Measurements from ENCODE around the gene TRABD2B. TPM values are rescaled to one million over a fixed set of nuclear protein-coding genes. Genes with fewer than 3 reads are reported as not detected.

The TRABD2B gene
- total and polyA plus RNA-seq, 2 experiments from 2014 or later = 1.6 to 2.0 TPM

GRCh38 chr1:47821760-47822159, 175.4 kb downstream of the TRABD2B start:
- no peak for TF ChIP-seq ZNF114 (CRISPR knock-in tag; IDR thresholded peaks at IDR 0.05)
- no peak for TF ChIP-seq CREB1 (CRISPR knock-in tag; IDR thresholded peaks at IDR 0.05; ENCODE audit: low read depth)
- TF ChIP-seq ZNF331 (CRISPR knock-in tag; IDR thresholded peaks at IDR 0.05; ENCODE audit: low read depth) = no peak
- no peak for TF ChIP-seq STAT1 (IDR thresholded peaks at IDR 0.05; ENCODE audit: unreplicated experiment)
- TF ChIP-seq NANOG (IDR thresholded peaks at IDR 0.05; ENCODE audit: borderline replicate concordance) = no peak
- TF ChIP-seq EZH2 (IDR thresholded peaks at IDR 0.05; ENCODE audit: low read depth, unreplicated experiment) = no peak
- TF ChIP-seq, protein P1, sequence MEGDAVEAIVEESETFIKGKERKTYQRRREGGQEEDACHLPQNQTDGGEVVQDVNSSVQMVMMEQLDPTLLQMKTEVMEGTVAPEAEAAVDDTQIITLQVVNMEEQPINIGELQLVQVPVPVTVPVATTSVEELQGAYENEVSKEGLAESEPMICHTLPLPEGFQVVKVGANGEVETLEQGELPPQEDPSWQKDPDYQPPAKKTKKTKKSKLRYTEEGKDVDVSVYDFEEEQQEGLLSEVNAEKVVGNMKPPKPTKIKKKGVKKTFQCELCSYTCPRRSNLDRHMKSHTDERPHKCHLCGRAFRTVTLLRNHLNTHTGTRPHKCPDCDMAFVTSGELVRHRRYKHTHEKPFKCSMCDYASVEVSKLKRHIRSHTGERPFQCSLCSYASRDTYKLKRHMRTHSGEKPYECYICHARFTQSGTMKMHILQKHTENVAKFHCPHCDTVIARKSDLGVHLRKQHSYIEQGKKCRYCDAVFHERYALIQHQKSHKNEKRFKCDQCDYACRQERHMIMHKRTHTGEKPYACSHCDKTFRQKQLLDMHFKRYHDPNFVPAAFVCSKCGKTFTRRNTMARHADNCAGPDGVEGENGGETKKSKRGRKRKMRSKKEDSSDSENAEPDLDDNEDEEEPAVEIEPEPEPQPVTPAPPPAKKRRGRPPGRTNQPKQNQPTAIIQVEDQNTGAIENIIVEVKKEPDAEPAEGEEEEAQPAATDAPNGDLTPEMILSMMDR (conservative IDR thresholded peaks at IDR 0.05; ENCODE audit: low read depth in 2 of 2) = no peak
- TF ChIP-seq POLR2AphosphoS5 (IDR thresholded peaks at IDR 0.05; ENCODE audit: low read depth) = no peak
- TF ChIP-seq, protein P2, sequence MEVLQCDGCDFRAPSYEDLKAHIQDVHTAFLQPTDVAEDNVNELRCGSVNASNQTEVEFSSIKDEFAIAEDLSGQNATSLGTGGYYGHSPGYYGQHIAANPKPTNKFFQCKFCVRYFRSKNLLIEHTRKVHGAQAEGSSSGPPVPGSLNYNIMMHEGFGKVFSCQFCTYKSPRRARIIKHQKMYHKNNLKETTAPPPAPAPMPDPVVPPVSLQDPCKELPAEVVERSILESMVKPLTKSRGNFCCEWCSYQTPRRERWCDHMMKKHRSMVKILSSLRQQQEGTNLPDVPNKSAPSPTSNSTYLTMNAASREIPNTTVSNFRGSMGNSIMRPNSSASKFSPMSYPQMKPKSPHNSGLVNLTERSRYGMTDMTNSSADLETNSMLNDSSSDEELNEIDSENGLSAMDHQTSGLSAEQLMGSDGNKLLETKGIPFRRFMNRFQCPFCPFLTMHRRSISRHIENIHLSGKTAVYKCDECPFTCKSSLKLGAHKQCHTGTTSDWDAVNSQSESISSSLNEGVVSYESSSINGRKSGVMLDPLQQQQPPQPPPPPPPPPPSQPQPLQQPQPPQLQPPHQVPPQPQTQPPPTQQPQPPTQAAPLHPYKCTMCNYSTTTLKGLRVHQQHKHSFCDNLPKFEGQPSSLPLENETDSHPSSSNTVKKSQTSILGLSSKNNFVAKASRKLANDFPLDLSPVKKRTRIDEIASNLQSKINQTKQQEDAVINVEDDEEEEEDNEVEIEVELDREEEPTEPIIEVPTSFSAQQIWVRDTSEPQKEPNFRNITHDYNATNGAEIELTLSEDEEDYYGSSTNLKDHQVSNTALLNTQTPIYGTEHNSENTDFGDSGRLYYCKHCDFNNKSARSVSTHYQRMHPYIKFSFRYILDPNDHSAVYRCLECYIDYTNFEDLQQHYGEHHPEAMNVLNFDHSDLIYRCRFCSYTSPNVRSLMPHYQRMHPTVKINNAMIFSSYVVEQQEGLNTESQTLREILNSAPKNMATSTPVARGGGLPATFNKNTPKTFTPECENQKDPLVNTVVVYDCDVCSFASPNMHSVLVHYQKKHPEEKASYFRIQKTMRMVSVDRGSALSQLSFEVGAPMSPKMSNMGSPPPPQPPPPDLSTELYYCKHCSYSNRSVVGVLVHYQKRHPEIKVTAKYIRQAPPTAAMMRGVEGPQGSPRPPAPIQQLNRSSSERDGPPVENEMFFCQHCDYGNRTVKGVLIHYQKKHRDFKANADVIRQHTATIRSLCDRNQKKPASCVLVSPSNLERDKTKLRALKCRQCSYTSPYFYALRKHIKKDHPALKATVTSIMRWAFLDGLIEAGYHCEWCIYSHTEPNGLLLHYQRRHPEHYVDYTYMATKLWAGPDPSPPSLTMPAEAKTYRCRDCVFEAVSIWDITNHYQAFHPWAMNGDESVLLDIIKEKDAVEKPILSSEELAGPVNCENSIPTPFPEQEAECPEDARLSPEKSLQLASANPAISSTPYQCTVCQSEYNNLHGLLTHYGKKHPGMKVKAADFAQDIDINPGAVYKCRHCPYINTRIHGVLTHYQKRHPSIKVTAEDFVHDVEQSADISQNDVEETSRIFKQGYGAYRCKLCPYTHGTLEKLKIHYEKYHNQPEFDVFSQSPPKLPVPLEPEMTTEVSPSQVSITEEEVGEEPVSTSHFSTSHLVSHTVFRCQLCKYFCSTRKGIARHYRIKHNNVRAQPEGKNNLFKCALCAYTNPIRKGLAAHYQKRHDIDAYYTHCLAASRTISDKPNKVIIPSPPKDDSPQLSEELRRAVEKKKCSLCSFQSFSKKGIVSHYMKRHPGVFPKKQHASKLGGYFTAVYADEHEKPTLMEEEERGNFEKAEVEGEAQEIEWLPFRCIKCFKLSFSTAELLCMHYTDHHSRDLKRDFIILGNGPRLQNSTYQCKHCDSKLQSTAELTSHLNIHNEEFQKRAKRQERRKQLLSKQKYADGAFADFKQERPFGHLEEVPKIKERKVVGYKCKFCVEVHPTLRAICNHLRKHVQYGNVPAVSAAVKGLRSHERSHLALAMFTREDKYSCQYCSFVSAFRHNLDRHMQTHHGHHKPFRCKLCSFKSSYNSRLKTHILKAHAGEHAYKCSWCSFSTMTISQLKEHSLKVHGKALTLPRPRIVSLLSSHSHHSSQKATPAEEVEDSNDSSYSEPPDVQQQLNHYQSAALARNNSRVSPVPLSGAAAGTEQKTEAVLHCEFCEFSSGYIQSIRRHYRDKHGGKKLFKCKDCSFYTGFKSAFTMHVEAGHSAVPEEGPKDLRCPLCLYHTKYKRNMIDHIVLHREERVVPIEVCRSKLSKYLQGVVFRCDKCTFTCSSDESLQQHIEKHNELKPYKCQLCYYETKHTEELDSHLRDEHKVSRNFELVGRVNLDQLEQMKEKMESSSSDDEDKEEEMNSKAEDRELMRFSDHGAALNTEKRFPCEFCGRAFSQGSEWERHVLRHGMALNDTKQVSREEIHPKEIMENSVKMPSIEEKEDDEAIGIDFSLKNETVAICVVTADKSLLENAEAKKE (CRISPR knock-in tag; IDR thresholded peaks at IDR 0.05) = no peak
- TF ChIP-seq, protein P3, sequence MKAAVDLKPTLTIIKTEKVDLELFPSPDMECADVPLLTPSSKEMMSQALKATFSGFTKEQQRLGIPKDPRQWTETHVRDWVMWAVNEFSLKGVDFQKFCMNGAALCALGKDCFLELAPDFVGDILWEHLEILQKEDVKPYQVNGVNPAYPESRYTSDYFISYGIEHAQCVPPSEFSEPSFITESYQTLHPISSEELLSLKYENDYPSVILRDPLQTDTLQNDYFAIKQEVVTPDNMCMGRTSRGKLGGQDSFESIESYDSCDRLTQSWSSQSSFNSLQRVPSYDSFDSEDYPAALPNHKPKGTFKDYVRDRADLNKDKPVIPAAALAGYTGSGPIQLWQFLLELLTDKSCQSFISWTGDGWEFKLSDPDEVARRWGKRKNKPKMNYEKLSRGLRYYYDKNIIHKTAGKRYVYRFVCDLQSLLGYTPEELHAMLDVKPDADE (IDR thresholded peaks at IDR 0.05) = no peak
- TF ChIP-seq REST (IDR thresholded peaks at IDR 0.05; ENCODE audit: unreplicated experiment) = no peak
- Mint-ChIP-seq H3K27ac (peak overlapping the region; percentile 21; the same call in 1 of the 2 replicates), H3K4me1 (peaks cover 13% of the 10 kb centered on the region; the same call in 2 of the 3 replicates), H3K36me3 (ENCODE audit: low read depth) (no peaks in the 10 kb centered on the region), H3K4me3 (no peak overlapping the region), H3K27me3 (ENCODE audit: insufficient read depth, low read depth, poor library complexity) (peaks cover 1% of the 10 kb centered on the region), H3K9me3 (no peaks in the 10 kb centered on the region)
- no peaks in the 10 kb centered on the region for H3F3A ChIP-seq (replicated peaks; ENCODE audit: low read depth)
- H3K4me3 ChIP-seq = no peak overlapping the region
- H2AFZ ChIP-seq = no peak overlapping the region
- H3K27me3 ChIP-seq (ENCODE audit: insufficient read depth) = no peaks in the 10 kb centered on the region
- H3K4me1 ChIP-seq (ENCODE audit: insufficient read depth) = no peaks in the 10 kb centered on the region
- ATAC-seq = no peak
- no peaks in the 10 kb centered on the region for H4K20me1 ChIP-seq (replicated peaks; ENCODE audit: insufficient read depth)
- H3K79me2 ChIP-seq (replicated peaks; ENCODE audit: insufficient read depth) = no peaks in the 10 kb centered on the region
- no peak overlapping the region for H3K27ac ChIP-seq (ENCODE audit: low read depth)
- no peak for DNase-seq (ENCODE audit: low spot score)
- no peaks in the 10 kb centered on the region for H3K9me2 ChIP-seq (ENCODE audit: insufficient read depth)
- H3K4me2 ChIP-seq = no peak overlapping the region
- no peaks in the 10 kb centered on the region for H3K36me3 ChIP-seq (ENCODE audit: insufficient read depth)
